GM20000 (cell line): ENCODE measurements around the gene NCAPD2.

Experiments used
- DNase-seq: peaks from one replicate; pipeline ENCODE4 v3.0.0; 2012; ENCODE audit warnings: low spot score
- CTCF ChIP-seq: IDR thresholded peaks from 2 replicates; pipeline ENCODE4 v1.5.1; 2012; ENCODE audit warnings: mild to moderate bottlenecking, control low read depth; ENCODE audit errors: extremely low read depth, missing control alignments

NCAPD2 gene

GRCh38 chr12:6542209-6543009 is 48.5 kb downstream of the NCAPD2 start:
- no peak for TF ChIP-seq CTCF
- no peak for DNase-seq

GRCh38 chr12:6546016-6546415 is 52.1 kb downstream of the NCAPD2 start:
- TF ChIP-seq CTCF, result no peak
- no peak for DNase-seq

GRCh38 chr12:6547566-6547965 is 53.7 kb downstream of the NCAPD2 start:
- no peak for TF ChIP-seq CTCF

GRCh38 chr12:6547987-6548386 is 54.1 kb downstream of the NCAPD2 start:
- TF ChIP-seq CTCF, result no peak
- DNase-seq, result no peak

More at GRCh38 chr12:6547566-6547965, 53.7 kb downstream of the NCAPD2 start:
- DNase-seq, result no peak

- no peak for DNase-seq
- no peak for TF ChIP-seq CTCF
Observed at GRCh38 chr12:6548556-6548955, 54.7 kb downstream of the NCAPD2 start.

GRCh38 chr12:6548966-6549683 is 55.2 kb downstream of the NCAPD2 start:
- no peak for TF ChIP-seq CTCF
- DNase-seq, result no peak

- DNase-seq, result no peak
- no peak for TF ChIP-seq CTCF
Observed at GRCh38 chr12:6549684-6550151, 55.8 kb downstream of the NCAPD2 start.
